GM23338 (cell line): ENCODE measurements around the gene IL36B. TPM values are rescaled to one million over a fixed set of nuclear protein-coding genes. Genes with fewer than 3 reads are reported as not detected.

Source experiments
- ATAC-seq: fragments of 200-7000 bp; cut with Tn5 transposase; 3 replicates; pipeline ENCODE4 v1.9.1; 2020
- DNase-seq: peaks from one replicate; pipeline ENCODE4 v3.0.0-alpha.2; 2015; ENCODE audit warnings: low spot score
- H2AFZ ChIP-seq: fragments of 200-600 bp; sonication (generic); 2 replicates; pipeline ENCODE4 v1.8.0; 2016; ENCODE audit warnings: antibody characterized with exemption, mild to moderate bottlenecking, moderate library complexity
- H3F3A ChIP-seq: fragments of 200-600 bp; sonication (generic); replicated peaks from 2 replicates; pipeline ENCODE4 v1.8.0; 2017; ENCODE audit warnings: antibody characterized with exemption, mixed run types, low read depth
- H3K27ac ChIP-seq: fragments of 200-600 bp; sonication (generic); 2 replicates; pipeline ENCODE4 v1.6.1; 2016; ENCODE audit warnings: low read depth
- H3K27me3 ChIP-seq: fragments of 200-600 bp; sonication (generic); 2 replicates; pipeline ENCODE4 v1.8.0; 2016; ENCODE audit warnings: mild to moderate bottlenecking, mixed run types, moderate library complexity; ENCODE audit not compliant: insufficient read depth
- H3K36me3 ChIP-seq: fragments of 200-600 bp; sonication (generic); 2 replicates; pipeline ENCODE4 v1.8.0; 2016; ENCODE audit warnings: mild to moderate bottlenecking; ENCODE audit not compliant: insufficient read depth
- H3K4me1 ChIP-seq: fragments of 200-600 bp; sonication (generic); 2 replicates; pipeline ENCODE4 v1.8.0; 2016; ENCODE audit warnings: mild to moderate bottlenecking, moderate library complexity; ENCODE audit not compliant: insufficient read depth
- H3K4me2 ChIP-seq: fragments of 200-600 bp; sonication (generic); 2 replicates; pipeline ENCODE4 v1.7.1; 2017; ENCODE audit warnings: mixed run types
- H3K4me3 ChIP-seq: fragments of 200-600 bp; sonication (generic); 2 replicates; pipeline ENCODE4 v1.6.1; 2016; ENCODE audit warnings: mixed run types
- H3K79me2 ChIP-seq: fragments of 200-600 bp; sonication (generic); replicated peaks from 2 replicates; pipeline ENCODE4 v1.8.0; 2017; ENCODE audit warnings: mild to moderate bottlenecking; ENCODE audit not compliant: insufficient read depth
- H3K9me2 ChIP-seq: fragments of 200-600 bp; sonication (generic); 2 replicates; pipeline ENCODE4 v1.8.0; 2017; ENCODE audit not compliant: insufficient read depth
- H4K20me1 ChIP-seq: fragments of 200-600 bp; sonication (generic); replicated peaks from 2 replicates; pipeline ENCODE4 v1.8.0; 2017; ENCODE audit warnings: mild to moderate bottlenecking; ENCODE audit not compliant: insufficient read depth
- H3K27ac Mint-ChIP-seq: 2 replicates; pipeline ENCODE4 v1.8.0; 2020; ENCODE audit warnings: inconsistent platforms, mild to moderate bottlenecking, moderate library complexity, mixed read lengths
- H3K27me3 Mint-ChIP-seq: 3 replicates; pipeline ENCODE4 v1.8.0; 2022; ENCODE audit warnings: low read depth, mild to moderate bottlenecking, moderate library complexity, mixed read lengths, inconsistent platforms; ENCODE audit not compliant: insufficient read depth, poor library complexity
- H3K36me3 Mint-ChIP-seq: 3 replicates; pipeline ENCODE4 v1.8.0; 2021; ENCODE audit warnings: low read depth, mild to moderate bottlenecking, inconsistent platforms, moderate library complexity, mixed read lengths
- H3K4me1 Mint-ChIP-seq: 3 replicates; pipeline ENCODE4 v1.8.0; 2020; ENCODE audit warnings: mild to moderate bottlenecking, inconsistent platforms, mixed read lengths
- H3K4me3 Mint-ChIP-seq: 3 replicates; pipeline ENCODE4 v1.8.0; 2021; ENCODE audit warnings: moderate library complexity, mild to moderate bottlenecking, inconsistent platforms, mixed read lengths
- H3K9me3 Mint-ChIP-seq: 3 replicates; pipeline ENCODE4 v1.8.0; 2020; ENCODE audit warnings: moderate library complexity, mild to moderate bottlenecking, inconsistent platforms, mixed read lengths
- CREB1 ChIP-seq: fragments of 250-450 bp; sonication (Bioruptor Pico); IDR thresholded peaks from 2 replicates; pipeline ENCODE4 v1.5.0; 2020; ENCODE audit warnings: low read depth, mild to moderate bottlenecking, moderate library complexity
- EZH2 ChIP-seq: fragments of 200-600 bp; sonication (generic); IDR thresholded peaks from one replicate; pipeline ENCODE4 v1.8.0; 2017; ENCODE audit warnings: antibody characterized with exemption, mild to moderate bottlenecking, low read depth; ENCODE audit not compliant: unreplicated experiment
- EZH2phosphoT487 ChIP-seq: fragments of 200-600 bp; sonication (generic); IDR thresholded peaks from one replicate; pipeline ENCODE4 v1.8.1; 2018; ENCODE audit warnings: antibody characterized with exemption; ENCODE audit not compliant: unreplicated experiment
- JUNB ChIP-seq: IDR thresholded peaks from one replicate; pipeline ENCODE4 v1.6.1; 2016; ENCODE audit warnings: antibody characterized with exemption; ENCODE audit not compliant: unreplicated experiment
- NANOG ChIP-seq: IDR thresholded peaks from 2 replicates; pipeline ENCODE4 v1.6.1; 2016; ENCODE audit warnings: antibody characterized with exemption, borderline replicate concordance
- POLR2AphosphoS5 ChIP-seq: IDR thresholded peaks from 2 replicates; pipeline ENCODE4 v1.6.1; 2016; ENCODE audit warnings: antibody characterized with exemption, low read depth
- STAT1 ChIP-seq: IDR thresholded peaks from one replicate; pipeline ENCODE4 v1.6.1; 2016; ENCODE audit warnings: antibody characterized with exemption; ENCODE audit not compliant: unreplicated experiment
- ZNF114 ChIP-seq: fragments of 250-450 bp; sonication (Bioruptor Pico); IDR thresholded peaks from 2 replicates; pipeline ENCODE4 v1.5.0; 2020; ENCODE audit warnings: mild to moderate bottlenecking, moderate library complexity
- ZNF331 ChIP-seq: fragments of 250-450 bp; sonication (Bioruptor Pico); IDR thresholded peaks from 2 replicates; pipeline ENCODE4 v1.5.0; 2020; ENCODE audit warnings: low read depth, mild to moderate bottlenecking, moderate library complexity
- polyA plus RNA-seq: library from polyadenylated mRNA; unstranded; fragments of >200 nt; fragmentation: Nextera tagmentation; extraction: Ambion mirVana; gene quantifications from 2 replicates; pipeline ENCODE4 v1.2.1, GENCODE V29; 2016
- total RNA-seq: library from RNA; depleted of rRNA; stranded (reverse); fragments of >200 nt; shearing (Covaris generic); gene quantifications from 2 replicates; pipeline ENCODE4 v1.2.3, GENCODE V29; 2014
- TF ChIP-seq, protein P1 (sequence below), 2 experiments: fragments of 200-600 bp in 1 of 2; sonication (generic) in 1 of 2; conservative IDR thresholded peaks; 2 replicates each; pipeline versions ENCODE4 v1.5.1 to v1.6.1; 2016 to 2017; ENCODE audit warnings: antibody characterized with exemption in 2 of 2, low read depth in 2 of 2, mild to moderate bottlenecking in 2 of 2, moderate library complexity in 1 of 2
- TF ChIP-seq, protein P2 (sequence below): IDR thresholded peaks from 2 replicates; pipeline ENCODE4 v1.6.1; 2016; ENCODE audit warnings: antibody characterized with exemption
- TF ChIP-seq, protein P3 (sequence below): IDR thresholded peaks from one replicate; pipeline ENCODE4 v1.6.1; 2018; ENCODE audit warnings: antibody characterized with exemption; ENCODE audit not compliant: unreplicated experiment
- TF ChIP-seq, protein P4 (sequence below): fragments of 250-450 bp; sonication (Bioruptor Pico); IDR thresholded peaks from 2 replicates; pipeline ENCODE4 v1.5.0; 2020; ENCODE audit warnings: mild to moderate bottlenecking, moderate library complexity

The IL36B gene
- total and polyA plus RNA-seq, 2 experiments from 2014 or later = not detected

DNA sequence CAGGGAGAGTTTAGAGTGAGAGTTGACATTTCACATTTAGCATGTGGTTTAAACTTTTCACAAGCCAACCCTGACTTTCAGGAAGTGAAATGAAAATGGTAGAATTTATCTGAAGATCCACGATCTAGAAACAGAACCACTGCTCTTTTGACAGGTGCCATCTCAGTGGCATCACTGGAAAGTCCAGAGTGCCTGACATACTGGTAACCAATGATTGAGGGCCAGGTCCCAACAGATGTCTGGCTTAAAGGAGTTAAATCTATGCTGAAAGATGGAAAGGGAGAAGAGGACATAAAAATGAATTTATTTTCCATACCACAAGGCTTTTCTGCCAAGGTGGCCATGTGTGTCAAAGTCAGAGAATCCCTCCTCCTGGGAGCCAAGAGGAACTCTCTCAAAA is 72.1 kb downstream of the IL36B start:
- H4K20me1 ChIP-seq = no peaks in the 10 kb centered on the region
- H3K27me3 ChIP-seq = no peaks in the 10 kb centered on the region
- DNase-seq (no peak), ATAC-seq (no peak)
- H3F3A ChIP-seq = no peaks in the 10 kb centered on the region
- H3K79me2 ChIP-seq = no peaks in the 10 kb centered on the region
- Mint-ChIP-seq H3K4me3 (no peak overlapping the region), H3K36me3 (no peaks in the 10 kb centered on the region), H3K27ac (no peak overlapping the region), H3K27me3 (peaks cover 3% of the 10 kb centered on the region), H3K9me3 (no peaks in the 10 kb centered on the region), H3K4me1 (no peaks in the 10 kb centered on the region)
- TF ChIP-seq, protein P1, sequence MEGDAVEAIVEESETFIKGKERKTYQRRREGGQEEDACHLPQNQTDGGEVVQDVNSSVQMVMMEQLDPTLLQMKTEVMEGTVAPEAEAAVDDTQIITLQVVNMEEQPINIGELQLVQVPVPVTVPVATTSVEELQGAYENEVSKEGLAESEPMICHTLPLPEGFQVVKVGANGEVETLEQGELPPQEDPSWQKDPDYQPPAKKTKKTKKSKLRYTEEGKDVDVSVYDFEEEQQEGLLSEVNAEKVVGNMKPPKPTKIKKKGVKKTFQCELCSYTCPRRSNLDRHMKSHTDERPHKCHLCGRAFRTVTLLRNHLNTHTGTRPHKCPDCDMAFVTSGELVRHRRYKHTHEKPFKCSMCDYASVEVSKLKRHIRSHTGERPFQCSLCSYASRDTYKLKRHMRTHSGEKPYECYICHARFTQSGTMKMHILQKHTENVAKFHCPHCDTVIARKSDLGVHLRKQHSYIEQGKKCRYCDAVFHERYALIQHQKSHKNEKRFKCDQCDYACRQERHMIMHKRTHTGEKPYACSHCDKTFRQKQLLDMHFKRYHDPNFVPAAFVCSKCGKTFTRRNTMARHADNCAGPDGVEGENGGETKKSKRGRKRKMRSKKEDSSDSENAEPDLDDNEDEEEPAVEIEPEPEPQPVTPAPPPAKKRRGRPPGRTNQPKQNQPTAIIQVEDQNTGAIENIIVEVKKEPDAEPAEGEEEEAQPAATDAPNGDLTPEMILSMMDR (conservative IDR thresholded peaks at IDR 0.05; ENCODE audit: low read depth in 2 of 2) = no peak
- TF ChIP-seq NANOG (no peak), JUNB (no peak), POLR2AphosphoS5 (no peak), ZNF331 (CRISPR knock-in tag) (no peak), STAT1 (no peak), EZH2 (no peak), CREB1 (no peak), EZH2phosphoT487 (no peak), ZNF114 (CRISPR knock-in tag) (no peak)
- TF ChIP-seq, protein P2, sequence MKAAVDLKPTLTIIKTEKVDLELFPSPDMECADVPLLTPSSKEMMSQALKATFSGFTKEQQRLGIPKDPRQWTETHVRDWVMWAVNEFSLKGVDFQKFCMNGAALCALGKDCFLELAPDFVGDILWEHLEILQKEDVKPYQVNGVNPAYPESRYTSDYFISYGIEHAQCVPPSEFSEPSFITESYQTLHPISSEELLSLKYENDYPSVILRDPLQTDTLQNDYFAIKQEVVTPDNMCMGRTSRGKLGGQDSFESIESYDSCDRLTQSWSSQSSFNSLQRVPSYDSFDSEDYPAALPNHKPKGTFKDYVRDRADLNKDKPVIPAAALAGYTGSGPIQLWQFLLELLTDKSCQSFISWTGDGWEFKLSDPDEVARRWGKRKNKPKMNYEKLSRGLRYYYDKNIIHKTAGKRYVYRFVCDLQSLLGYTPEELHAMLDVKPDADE = no peak
- TF ChIP-seq, protein P3, sequence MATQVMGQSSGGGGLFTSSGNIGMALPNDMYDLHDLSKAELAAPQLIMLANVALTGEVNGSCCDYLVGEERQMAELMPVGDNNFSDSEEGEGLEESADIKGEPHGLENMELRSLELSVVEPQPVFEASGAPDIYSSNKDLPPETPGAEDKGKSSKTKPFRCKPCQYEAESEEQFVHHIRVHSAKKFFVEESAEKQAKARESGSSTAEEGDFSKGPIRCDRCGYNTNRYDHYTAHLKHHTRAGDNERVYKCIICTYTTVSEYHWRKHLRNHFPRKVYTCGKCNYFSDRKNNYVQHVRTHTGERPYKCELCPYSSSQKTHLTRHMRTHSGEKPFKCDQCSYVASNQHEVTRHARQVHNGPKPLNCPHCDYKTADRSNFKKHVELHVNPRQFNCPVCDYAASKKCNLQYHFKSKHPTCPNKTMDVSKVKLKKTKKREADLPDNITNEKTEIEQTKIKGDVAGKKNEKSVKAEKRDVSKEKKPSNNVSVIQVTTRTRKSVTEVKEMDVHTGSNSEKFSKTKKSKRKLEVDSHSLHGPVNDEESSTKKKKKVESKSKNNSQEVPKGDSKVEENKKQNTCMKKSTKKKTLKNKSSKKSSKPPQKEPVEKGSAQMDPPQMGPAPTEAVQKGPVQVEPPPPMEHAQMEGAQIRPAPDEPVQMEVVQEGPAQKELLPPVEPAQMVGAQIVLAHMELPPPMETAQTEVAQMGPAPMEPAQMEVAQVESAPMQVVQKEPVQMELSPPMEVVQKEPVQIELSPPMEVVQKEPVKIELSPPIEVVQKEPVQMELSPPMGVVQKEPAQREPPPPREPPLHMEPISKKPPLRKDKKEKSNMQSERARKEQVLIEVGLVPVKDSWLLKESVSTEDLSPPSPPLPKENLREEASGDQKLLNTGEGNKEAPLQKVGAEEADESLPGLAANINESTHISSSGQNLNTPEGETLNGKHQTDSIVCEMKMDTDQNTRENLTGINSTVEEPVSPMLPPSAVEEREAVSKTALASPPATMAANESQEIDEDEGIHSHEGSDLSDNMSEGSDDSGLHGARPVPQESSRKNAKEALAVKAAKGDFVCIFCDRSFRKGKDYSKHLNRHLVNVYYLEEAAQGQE = no peak
- TF ChIP-seq, protein P4, sequence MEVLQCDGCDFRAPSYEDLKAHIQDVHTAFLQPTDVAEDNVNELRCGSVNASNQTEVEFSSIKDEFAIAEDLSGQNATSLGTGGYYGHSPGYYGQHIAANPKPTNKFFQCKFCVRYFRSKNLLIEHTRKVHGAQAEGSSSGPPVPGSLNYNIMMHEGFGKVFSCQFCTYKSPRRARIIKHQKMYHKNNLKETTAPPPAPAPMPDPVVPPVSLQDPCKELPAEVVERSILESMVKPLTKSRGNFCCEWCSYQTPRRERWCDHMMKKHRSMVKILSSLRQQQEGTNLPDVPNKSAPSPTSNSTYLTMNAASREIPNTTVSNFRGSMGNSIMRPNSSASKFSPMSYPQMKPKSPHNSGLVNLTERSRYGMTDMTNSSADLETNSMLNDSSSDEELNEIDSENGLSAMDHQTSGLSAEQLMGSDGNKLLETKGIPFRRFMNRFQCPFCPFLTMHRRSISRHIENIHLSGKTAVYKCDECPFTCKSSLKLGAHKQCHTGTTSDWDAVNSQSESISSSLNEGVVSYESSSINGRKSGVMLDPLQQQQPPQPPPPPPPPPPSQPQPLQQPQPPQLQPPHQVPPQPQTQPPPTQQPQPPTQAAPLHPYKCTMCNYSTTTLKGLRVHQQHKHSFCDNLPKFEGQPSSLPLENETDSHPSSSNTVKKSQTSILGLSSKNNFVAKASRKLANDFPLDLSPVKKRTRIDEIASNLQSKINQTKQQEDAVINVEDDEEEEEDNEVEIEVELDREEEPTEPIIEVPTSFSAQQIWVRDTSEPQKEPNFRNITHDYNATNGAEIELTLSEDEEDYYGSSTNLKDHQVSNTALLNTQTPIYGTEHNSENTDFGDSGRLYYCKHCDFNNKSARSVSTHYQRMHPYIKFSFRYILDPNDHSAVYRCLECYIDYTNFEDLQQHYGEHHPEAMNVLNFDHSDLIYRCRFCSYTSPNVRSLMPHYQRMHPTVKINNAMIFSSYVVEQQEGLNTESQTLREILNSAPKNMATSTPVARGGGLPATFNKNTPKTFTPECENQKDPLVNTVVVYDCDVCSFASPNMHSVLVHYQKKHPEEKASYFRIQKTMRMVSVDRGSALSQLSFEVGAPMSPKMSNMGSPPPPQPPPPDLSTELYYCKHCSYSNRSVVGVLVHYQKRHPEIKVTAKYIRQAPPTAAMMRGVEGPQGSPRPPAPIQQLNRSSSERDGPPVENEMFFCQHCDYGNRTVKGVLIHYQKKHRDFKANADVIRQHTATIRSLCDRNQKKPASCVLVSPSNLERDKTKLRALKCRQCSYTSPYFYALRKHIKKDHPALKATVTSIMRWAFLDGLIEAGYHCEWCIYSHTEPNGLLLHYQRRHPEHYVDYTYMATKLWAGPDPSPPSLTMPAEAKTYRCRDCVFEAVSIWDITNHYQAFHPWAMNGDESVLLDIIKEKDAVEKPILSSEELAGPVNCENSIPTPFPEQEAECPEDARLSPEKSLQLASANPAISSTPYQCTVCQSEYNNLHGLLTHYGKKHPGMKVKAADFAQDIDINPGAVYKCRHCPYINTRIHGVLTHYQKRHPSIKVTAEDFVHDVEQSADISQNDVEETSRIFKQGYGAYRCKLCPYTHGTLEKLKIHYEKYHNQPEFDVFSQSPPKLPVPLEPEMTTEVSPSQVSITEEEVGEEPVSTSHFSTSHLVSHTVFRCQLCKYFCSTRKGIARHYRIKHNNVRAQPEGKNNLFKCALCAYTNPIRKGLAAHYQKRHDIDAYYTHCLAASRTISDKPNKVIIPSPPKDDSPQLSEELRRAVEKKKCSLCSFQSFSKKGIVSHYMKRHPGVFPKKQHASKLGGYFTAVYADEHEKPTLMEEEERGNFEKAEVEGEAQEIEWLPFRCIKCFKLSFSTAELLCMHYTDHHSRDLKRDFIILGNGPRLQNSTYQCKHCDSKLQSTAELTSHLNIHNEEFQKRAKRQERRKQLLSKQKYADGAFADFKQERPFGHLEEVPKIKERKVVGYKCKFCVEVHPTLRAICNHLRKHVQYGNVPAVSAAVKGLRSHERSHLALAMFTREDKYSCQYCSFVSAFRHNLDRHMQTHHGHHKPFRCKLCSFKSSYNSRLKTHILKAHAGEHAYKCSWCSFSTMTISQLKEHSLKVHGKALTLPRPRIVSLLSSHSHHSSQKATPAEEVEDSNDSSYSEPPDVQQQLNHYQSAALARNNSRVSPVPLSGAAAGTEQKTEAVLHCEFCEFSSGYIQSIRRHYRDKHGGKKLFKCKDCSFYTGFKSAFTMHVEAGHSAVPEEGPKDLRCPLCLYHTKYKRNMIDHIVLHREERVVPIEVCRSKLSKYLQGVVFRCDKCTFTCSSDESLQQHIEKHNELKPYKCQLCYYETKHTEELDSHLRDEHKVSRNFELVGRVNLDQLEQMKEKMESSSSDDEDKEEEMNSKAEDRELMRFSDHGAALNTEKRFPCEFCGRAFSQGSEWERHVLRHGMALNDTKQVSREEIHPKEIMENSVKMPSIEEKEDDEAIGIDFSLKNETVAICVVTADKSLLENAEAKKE (CRISPR knock-in tag) = no peak
- H3K9me2 ChIP-seq = peaks cover 5% of the 10 kb centered on the region; the same call in 1 of the 2 replicates
- no peaks in the 10 kb centered on the region for H3K4me1 ChIP-seq
- no peak overlapping the region for H3K27ac ChIP-seq
- H3K4me2 ChIP-seq = no peak overlapping the region
- H3K4me3 ChIP-seq = no peak overlapping the region
- no peaks in the 10 kb centered on the region for H3K36me3 ChIP-seq
- H2AFZ ChIP-seq = no peak overlapping the region
